ENCODE data around the gene ALPI. TPM values are rescaled to one million over a fixed set of nuclear protein-coding genes. Genes with fewer than 3 reads are reported as not detected.
A peak's percentile ranks its signal among the peaks of the same experiment; 100 is the strongest.
"Not testable (repeated sequence)": the region's sequence is repeated elsewhere in the genome, so short reads cannot be mapped to it uniquely, and the experiment has no call there.

Gene ALPI
- total RNA-seq, 2 experiments from 2014 or later = not detected

- Mint-ChIP-seq H3K27ac (no peak overlapping the region), H3K4me3 (no peak overlapping the region), H3K36me3 (ENCODE audit: low read depth) (no peaks in the 10 kb centered on the region), H3K27me3 (peaks cover 4% of the 10 kb centered on the region), H3K9me3 (no peaks in the 10 kb centered on the region), H3K4me1 (no peaks in the 10 kb centered on the region)
- DNase-seq = no peak
- CTCF ChIA-PET = interaction anchor here (1.0 kb wide), 1 partner anchor 13 kb away, joined by 3 read pairs; no protein-coding TSS in a partner anchor
- POLR2A ChIA-PET = no interaction called here
Measured at GRCh38 chr2:232431705-232432590, 24.0 kb upstream of the ALPI start.

DNA sequence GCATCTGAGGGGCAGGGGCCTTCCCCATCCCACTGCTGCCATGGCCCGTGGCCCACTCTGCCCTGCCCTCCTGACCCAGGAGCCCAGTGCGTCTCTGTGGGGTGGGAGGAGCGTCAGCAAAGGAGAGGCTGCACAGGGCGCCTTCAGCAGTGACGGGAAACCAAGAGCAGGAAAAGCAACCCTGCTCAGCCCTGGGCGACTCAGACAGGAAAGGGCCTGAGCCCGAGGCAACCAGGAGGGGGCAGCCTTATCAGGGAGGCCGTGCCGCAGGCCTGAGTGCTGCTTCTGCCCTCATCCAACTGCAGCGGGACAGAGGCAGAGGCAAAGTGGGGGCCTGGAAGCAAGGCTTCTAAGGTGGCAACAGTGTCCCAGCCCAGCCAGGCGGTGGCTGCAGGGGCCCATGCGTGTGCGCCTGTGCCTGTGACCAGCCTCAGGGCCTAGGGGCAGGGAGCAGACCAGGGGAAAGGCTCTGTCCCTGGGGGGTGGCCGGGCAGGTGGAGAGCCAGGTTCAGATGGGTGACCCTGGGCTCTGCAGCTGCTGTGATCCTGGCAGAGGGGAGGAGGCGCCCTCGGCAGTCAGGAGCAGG, 23.3 kb upstream of the ALPI start:
- Mint-ChIP-seq H3K9me3 (no peaks in the 10 kb centered on the region), H3K27ac (no peak overlapping the region), H3K36me3 (ENCODE audit: low read depth) (no peaks in the 10 kb centered on the region), H3K4me3 (no peak overlapping the region), H3K4me1 (no peaks in the 10 kb centered on the region), H3K27me3 (peaks cover 4% of the 10 kb centered on the region)
- no peak for DNase-seq
- CTCF ChIA-PET = interaction anchor here (1.0 kb wide), 1 partner anchor 12 kb away, joined by 3 read pairs; no protein-coding TSS in a partner anchor
- POLR2A ChIA-PET = no interaction called here

DNA sequence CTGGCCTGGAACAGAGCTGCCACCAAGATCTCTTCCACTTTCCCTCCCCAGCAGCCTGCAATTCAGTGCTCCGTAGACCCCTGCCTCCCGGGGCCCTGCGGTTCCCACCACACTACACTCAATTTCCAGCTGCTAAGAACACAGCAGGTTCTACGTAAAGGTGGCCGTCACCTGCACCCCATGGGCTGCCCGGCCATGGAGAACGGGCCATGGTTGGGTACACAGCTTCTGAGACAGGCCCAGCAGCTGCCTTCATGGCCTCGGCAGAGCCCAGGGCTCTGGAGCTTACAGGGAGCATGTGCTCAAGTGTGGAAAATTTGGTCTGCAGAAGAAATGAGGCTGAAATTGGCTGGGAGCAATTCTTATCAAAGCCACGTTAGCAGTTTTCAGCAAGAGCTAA, 22.3 kb upstream of the ALPI start:
- H3K4me3 Mint-ChIP-seq; DNase-seq; H3K36me3 Mint-ChIP-seq (ENCODE audit: low read depth); H3K27ac Mint-ChIP-seq; POLR2A ChIA-PET; H3K27me3 Mint-ChIP-seq; H3K4me1 Mint-ChIP-seq; H3K9me3 Mint-ChIP-seq: not testable (repeated sequence)
- CTCF ChIA-PET = interaction anchor here (1.4 kb wide), 1 partner anchor 11 kb away, joined by 4 read pairs; no protein-coding TSS in a partner anchor

GRCh38 chr2:232434091-232434490, 21.9 kb upstream of the ALPI start:
- Mint-ChIP-seq H3K9me3 (no peaks in the 10 kb centered on the region), H3K27me3 (peaks cover 4% of the 10 kb centered on the region), H3K36me3 (ENCODE audit: low read depth) (no peaks in the 10 kb centered on the region), H3K27ac (no peak overlapping the region), H3K4me3 (no peak overlapping the region), H3K4me1 (no peaks in the 10 kb centered on the region)
- POLR2A ChIA-PET = no interaction called here
- CTCF ChIA-PET = interaction anchor here (1.4 kb wide), 1 partner anchor 10 kb away, joined by 4 read pairs; no protein-coding TSS in a partner anchor
- no peak for DNase-seq

DNA sequence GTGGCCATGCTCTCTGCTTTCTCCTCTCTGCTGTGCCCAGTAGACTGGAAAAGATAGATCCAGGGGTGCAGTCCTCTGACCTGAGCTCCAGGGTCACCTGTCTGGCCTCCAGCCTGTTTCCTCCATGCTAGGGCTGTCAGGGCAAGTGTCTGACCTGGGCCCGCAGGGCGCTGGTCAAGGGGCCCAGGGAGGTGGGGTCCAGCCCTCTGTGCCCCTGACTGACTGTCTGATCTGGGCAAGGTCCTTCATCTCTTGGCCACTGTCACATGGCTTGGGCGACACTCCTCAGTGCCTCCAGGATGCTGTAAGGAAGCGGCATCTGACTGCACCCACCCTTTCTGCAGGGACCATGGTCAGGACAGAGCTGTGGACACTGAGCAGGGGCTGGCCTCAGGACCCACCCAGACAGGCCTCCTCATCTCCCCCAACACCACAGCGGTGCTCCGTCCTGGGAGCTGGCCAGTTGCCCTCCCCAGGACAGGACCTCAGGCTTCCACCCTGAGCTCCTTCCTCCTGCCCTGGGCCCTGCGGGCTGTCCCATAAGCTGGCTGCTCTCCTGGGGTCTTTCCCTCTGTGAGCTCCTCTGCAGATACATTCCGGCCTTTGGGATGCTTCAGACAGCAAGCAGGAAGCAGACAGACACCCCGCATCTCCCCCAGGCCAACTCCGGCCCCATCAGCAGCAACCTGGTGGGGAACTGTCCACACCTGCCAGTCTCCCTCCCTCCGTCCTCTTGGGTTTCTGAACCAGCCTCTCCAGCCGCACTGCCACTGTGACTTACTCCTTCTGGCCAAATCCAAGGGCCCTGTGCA, 21.2 kb upstream of the ALPI start:
- H3K4me3 Mint-ChIP-seq = no peak overlapping the region
- H3K9me3 Mint-ChIP-seq = no peaks in the 10 kb centered on the region
- CTCF ChIA-PET = interaction anchor here (0.5 to 1.4 kb wide), 5 partner anchors 8 to 458 kb away, joined by 3 to 4 read pairs (median 3); no protein-coding TSS in a partner anchor
- no peaks in the 10 kb centered on the region for H3K36me3 Mint-ChIP-seq (ENCODE audit: low read depth)
- no peaks in the 10 kb centered on the region for H3K27me3 Mint-ChIP-seq
- POLR2A ChIA-PET = no interaction called here
- DNase-seq = no peak
- H3K4me1 Mint-ChIP-seq = no peaks in the 10 kb centered on the region
- H3K27ac Mint-ChIP-seq = no peak overlapping the region

GRCh38 chr2:232435375-232435648, 20.6 kb upstream of the ALPI start:
- H3K36me3 Mint-ChIP-seq (ENCODE audit: low read depth) = no peaks in the 10 kb centered on the region
- no peaks in the 10 kb centered on the region for H3K9me3 Mint-ChIP-seq
- ChIA-PET CTCF (interaction anchor here (0.8 to 1.1 kb wide), 3 partner anchors 9 to 63 kb away, joined by 3 read pairs; no protein-coding TSS in a partner anchor), POLR2A (no interaction called here)
- no peak overlapping the region for H3K27ac Mint-ChIP-seq
- no peak overlapping the region for H3K4me3 Mint-ChIP-seq
- no peaks in the 10 kb centered on the region for H3K27me3 Mint-ChIP-seq
- no peaks in the 10 kb centered on the region for H3K4me1 Mint-ChIP-seq
- DNase-seq = no peak

- no peaks in the 10 kb centered on the region for H3K9me3 Mint-ChIP-seq
- no peak for DNase-seq
- no peak overlapping the region for H3K27ac Mint-ChIP-seq
- no peaks in the 10 kb centered on the region for H3K36me3 Mint-ChIP-seq (ENCODE audit: low read depth)
- ChIA-PET CTCF (interaction anchor here (1.0 to 1.1 kb wide), 2 partner anchors 9 to 18 kb away, joined by 3 read pairs; no protein-coding TSS in a partner anchor), POLR2A (no interaction called here)
- no peaks in the 10 kb centered on the region for H3K4me1 Mint-ChIP-seq
- H3K4me3 Mint-ChIP-seq = no peak overlapping the region
- H3K27me3 Mint-ChIP-seq = no peaks in the 10 kb centered on the region
Measured at GRCh38 chr2:232435805-232436204, 20.1 kb upstream of the ALPI start.

DNA sequence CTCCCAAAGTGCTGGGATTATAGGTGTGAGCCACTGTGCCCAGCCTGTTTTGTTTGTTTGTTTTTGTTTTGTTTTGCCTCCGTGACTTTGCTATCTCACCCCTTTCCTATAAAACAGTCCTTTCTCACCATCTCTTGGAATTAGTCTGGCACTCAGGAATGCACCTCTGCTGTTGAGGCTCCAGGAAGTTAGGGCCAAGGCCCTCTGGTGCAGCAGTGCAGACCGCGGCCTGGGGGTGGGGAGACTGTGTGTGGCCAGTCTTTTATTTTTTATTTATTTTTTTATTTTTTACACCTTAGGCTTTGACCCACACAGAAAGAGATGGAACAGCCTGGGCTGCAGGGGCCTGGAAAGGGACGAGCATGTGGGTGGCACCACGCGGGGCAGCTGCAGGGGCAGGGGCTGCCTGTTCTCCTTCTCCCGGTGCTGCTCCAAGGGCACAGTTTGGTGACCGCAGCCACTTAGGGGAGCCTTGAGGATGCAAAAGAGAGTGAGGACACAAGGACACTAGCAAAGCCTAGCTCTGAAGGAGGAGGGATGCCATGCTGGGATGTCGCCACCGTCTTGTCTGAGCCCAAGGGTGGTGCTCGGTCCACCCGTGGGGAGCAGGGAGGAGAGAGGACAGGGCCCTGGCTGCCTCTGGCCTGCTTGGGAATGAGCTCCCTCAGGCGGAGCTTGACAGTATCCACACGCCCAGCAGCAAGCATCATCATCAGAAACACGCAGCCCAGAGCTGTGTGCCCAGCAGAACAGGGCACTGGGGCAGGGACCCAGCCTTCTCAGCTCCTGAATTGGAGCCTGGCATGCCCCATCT, 19.4 kb upstream of the ALPI start:
- Mint-ChIP-seq H3K4me3 (no peak overlapping the region), H3K36me3 (ENCODE audit: low read depth) (no peaks in the 10 kb centered on the region), H3K9me3 (no peaks in the 10 kb centered on the region), H3K4me1 (no peaks in the 10 kb centered on the region), H3K27ac (no peak overlapping the region), H3K27me3 (no peaks in the 10 kb centered on the region)
- no peak for DNase-seq
- CTCF ChIA-PET = interaction anchor here (0.6 to 0.9 kb wide), 3 partner anchors 10 to 405 kb away, joined by 3 to 5 read pairs (median 5); no protein-coding TSS in a partner anchor
- POLR2A ChIA-PET = no interaction called here

DNA sequence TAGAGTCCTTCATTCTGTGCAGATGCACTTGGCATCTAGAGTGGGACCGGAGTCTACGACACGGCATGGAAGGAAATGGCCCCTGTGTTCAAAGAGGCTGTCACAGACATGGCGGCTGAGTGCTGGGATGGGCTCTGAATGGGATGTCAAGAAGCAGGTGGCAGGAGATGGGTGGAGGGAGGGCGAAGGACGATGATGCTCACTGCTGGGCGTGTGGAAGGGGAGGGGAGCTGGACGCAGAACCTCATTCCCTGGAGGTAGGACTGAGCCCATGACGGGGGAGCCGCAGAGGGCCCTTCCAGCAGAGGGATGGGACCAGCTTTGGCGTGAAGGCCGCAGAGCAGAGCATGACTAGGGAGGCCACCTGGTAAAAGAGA, 18.8 kb upstream of the ALPI start:
- Mint-ChIP-seq H3K9me3 (no peaks in the 10 kb centered on the region), H3K36me3 (ENCODE audit: low read depth) (no peaks in the 10 kb centered on the region), H3K4me1 (no peaks in the 10 kb centered on the region), H3K27me3 (no peaks in the 10 kb centered on the region), H3K4me3 (no peak overlapping the region), H3K27ac (no peak overlapping the region)
- DNase-seq = no peak
- CTCF ChIA-PET = interaction anchor here (0.6 to 0.9 kb wide), 3 partner anchors 9 to 404 kb away, joined by 3 to 5 read pairs (median 5); no protein-coding TSS in a partner anchor
- POLR2A ChIA-PET = no interaction called here

DNA sequence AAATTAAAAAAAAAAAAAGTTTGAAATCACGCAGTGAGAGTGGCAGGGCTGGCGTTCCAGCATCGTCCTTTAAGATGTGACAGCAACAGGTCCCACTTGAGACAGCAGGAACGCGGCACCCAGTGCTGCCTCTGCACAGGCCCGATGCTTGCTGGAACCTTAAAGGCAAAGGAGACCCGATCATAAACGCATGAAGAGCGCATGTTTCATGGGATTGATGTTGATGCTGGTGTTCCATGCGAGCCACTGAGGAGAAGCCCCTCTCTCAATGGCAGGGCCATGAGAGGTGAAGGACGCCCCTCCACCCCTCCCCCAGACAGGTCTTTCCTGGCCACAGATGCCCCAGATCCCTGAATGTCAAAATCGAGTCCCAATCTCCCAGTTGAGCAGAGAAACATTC, 17.9 kb upstream of the ALPI start:
- Mint-ChIP-seq H3K27ac (no peak overlapping the region), H3K9me3 (no peaks in the 10 kb centered on the region), H3K4me1 (no peaks in the 10 kb centered on the region), H3K36me3 (ENCODE audit: low read depth) (no peaks in the 10 kb centered on the region), H3K27me3 (no peaks in the 10 kb centered on the region), H3K4me3 (no peak overlapping the region)
- POLR2A ChIA-PET = no interaction called here
- CTCF ChIA-PET = no interaction called here
- no peak for DNase-seq

GRCh38 chr2:232438951-232439757, 16.8 kb upstream of the ALPI start:
- DNase-seq = peak; percentile 38

GRCh38 chr2:232439758-232440135, 16.2 kb upstream of the ALPI start:
- no peak for DNase-seq
- Mint-ChIP-seq H3K4me1 (no peaks in the 10 kb centered on the region), H3K27me3 (no peaks in the 10 kb centered on the region), H3K4me3 (no peak overlapping the region), H3K9me3 (no peaks in the 10 kb centered on the region), H3K36me3 (ENCODE audit: low read depth) (no peaks in the 10 kb centered on the region), H3K27ac (no peak overlapping the region)
- ChIA-PET CTCF (interaction anchor here (1.7 kb wide), 1 partner anchor 109 kb away, joined by 5 read pairs; no protein-coding TSS in a partner anchor), POLR2A (no interaction called here)

More at GRCh38 chr2:232438951-232439757, 16.8 kb upstream of the ALPI start:
- H3K27ac Mint-ChIP-seq = no peak overlapping the region
- no peaks in the 10 kb centered on the region for H3K4me1 Mint-ChIP-seq
- POLR2A ChIA-PET = no interaction called here
- H3K9me3 Mint-ChIP-seq = no peaks in the 10 kb centered on the region
- no peaks in the 10 kb centered on the region for H3K27me3 Mint-ChIP-seq
- CTCF ChIA-PET = interaction anchor here (0.9 to 1.7 kb wide), 3 partner anchors 9 to 108 kb away, joined by 4 to 5 read pairs (median 4); no protein-coding TSS in a partner anchor
- H3K4me3 Mint-ChIP-seq = no peak overlapping the region
- no peaks in the 10 kb centered on the region for H3K36me3 Mint-ChIP-seq (ENCODE audit: low read depth)
